ENCODE measurements around the gene CALM3.
A peak's percentile ranks its signal among the peaks of the same experiment; 100 is the strongest.
"Not testable (repeated sequence)": the region's sequence is repeated elsewhere in the genome, so short reads cannot be mapped to it uniquely, and the experiment has no call there.

Gene CALM3

GRCh38 chr19:46601318-46602224 lies at the start of gene CALM3:
Gene CALM3, plus strand, starts transcription at chr19:46601330. Its CDS starts 105 bp downstream, at chr19:46601435.
- DNase-seq: peak in 10 of 56 donors; percentile 24 to 57 (median 34)

GRCh38 chr19:46552891-46553290 lies 48.2 kb upstream of the CALM3 start:
- DNase-seq: no peak

- DNase-seq: no peak
Observed at GRCh38 chr19:46554161-46554560, 47.0 kb upstream of the CALM3 start.

- DNase-seq: no peak
Observed at GRCh38 chr19:46555628-46556280, 45.4 kb upstream of the CALM3 start.

GRCh38 chr19:46556471-46556870 lies 44.7 kb upstream of the CALM3 start:
- not testable (repeated sequence) for DNase-seq

- no peak for DNase-seq
Observed at GRCh38 chr19:46559203-46559602, 41.9 kb upstream of the CALM3 start.

- DNase-seq: not testable (repeated sequence)
Observed at GRCh38 chr19:46559675-46560074, 41.5 kb upstream of the CALM3 start.

GRCh38 chr19:46564701-46565100 lies 36.4 kb upstream of the CALM3 start:
- DNase-seq: no peak

GRCh38 chr19:46571495-46571894 lies 29.6 kb upstream of the CALM3 start:
- DNase-seq: no peak

GRCh38 chr19:46573679-46574498 lies 27.2 kb upstream of the CALM3 start:
- no peak for DNase-seq

GRCh38 chr19:46574533-46574932 lies 26.6 kb upstream of the CALM3 start:
- peak in 35 of 56 donors; percentile 1 to 81 (median 37) for DNase-seq

- no peak for DNase-seq
Observed at GRCh38 chr19:46578450-46578849, 22.7 kb upstream of the CALM3 start.

- peak in 19 of 56 donors; percentile 2 to 54 (median 11) for DNase-seq
Observed at GRCh38 chr19:46579361-46579879, 21.7 kb upstream of the CALM3 start.

- DNase-seq: no peak
Observed at GRCh38 chr19:46580247-46580646, 20.9 kb upstream of the CALM3 start.

- DNase-seq: no peak
Observed at GRCh38 chr19:46585539-46585938, 15.6 kb upstream of the CALM3 start.

GRCh38 chr19:46586294-46586693 lies 14.8 kb upstream of the CALM3 start:
- no peak for DNase-seq

- DNase-seq: no peak
Observed at GRCh38 chr19:46587861-46588260, 13.3 kb upstream of the CALM3 start.

- no peak for DNase-seq
Observed at GRCh38 chr19:46591254-46591653, 9.9 kb upstream of the CALM3 start.

- DNase-seq: no peak
Observed at GRCh38 chr19:46591870-46592269, 9.3 kb upstream of the CALM3 start.

- no peak for DNase-seq
Observed at GRCh38 chr19:46596008-46596407, 5.1 kb upstream of the CALM3 start.

GRCh38 chr19:46598372-46598917 lies 2.7 kb upstream of the CALM3 start:
- no peak for DNase-seq

Data from nucleus accumbens (tissue), 56 donors.